GM12875 (cell line): Measurements from ENCODE around the gene PAX2.

ENCODE experiments used
- H3K4me3 ChIP-seq: one replicate; pipeline ENCODE4 v1.5.1; 2011; ENCODE audit warnings: low read depth, low read length, control low read depth
- TF ChIP-seq, protein P1 (sequence below): IDR thresholded peaks from 2 replicates; pipeline ENCODE4 v1.5.1; 2011; ENCODE audit warnings: low read depth, mild to moderate bottlenecking, control low read depth, inconsistent platforms, low read length, moderate library complexity, borderline replicate concordance; ENCODE audit not compliant: insufficient read depth

PAX2 gene

DNA sequence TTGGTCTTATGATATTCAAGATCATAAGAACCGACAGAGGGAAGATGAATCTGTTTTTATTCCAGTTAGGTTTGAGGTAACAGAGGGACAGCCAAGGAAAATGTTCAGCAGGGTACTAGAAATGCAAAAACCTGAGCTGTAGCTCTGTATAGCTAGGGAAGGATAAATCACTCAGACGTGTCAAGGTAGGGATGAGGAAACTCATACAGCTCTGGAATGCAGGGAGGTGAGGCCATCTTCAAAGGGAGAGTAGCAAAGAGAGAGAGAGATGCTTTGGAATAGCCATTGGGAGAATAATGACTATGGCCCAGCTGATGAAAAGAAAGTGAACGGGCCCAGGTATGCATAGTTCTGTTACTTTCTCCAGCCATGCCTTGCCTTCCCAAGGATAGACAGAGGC is 77.8 kb downstream of the PAX2 start:
- TF ChIP-seq, protein P1, sequence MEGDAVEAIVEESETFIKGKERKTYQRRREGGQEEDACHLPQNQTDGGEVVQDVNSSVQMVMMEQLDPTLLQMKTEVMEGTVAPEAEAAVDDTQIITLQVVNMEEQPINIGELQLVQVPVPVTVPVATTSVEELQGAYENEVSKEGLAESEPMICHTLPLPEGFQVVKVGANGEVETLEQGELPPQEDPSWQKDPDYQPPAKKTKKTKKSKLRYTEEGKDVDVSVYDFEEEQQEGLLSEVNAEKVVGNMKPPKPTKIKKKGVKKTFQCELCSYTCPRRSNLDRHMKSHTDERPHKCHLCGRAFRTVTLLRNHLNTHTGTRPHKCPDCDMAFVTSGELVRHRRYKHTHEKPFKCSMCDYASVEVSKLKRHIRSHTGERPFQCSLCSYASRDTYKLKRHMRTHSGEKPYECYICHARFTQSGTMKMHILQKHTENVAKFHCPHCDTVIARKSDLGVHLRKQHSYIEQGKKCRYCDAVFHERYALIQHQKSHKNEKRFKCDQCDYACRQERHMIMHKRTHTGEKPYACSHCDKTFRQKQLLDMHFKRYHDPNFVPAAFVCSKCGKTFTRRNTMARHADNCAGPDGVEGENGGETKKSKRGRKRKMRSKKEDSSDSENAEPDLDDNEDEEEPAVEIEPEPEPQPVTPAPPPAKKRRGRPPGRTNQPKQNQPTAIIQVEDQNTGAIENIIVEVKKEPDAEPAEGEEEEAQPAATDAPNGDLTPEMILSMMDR = no peak
- no peak overlapping the region for H3K4me3 ChIP-seq

DNA sequence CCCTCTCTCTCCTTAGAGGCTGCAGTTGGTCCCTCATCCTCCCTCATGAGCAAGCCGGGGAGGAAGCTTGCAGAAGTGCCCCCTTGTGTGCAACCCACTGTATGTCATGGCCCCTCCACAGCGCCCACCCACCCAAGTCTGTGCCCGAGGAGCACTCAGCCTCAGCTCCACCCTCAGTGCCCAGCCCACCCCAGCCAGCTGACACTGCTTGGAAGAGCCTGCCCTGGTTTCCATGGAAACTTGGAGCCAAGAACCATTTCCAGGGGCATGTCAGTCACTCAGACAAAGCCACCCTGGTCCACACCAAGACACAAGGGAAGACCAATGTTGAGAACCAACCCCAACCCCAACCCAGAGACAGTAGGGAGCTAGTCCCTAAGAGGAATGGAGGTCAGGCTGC is 79.5 kb downstream of the PAX2 start:
- TF ChIP-seq, protein P1 = no peak
- no peak overlapping the region for H3K4me3 ChIP-seq

DNA sequence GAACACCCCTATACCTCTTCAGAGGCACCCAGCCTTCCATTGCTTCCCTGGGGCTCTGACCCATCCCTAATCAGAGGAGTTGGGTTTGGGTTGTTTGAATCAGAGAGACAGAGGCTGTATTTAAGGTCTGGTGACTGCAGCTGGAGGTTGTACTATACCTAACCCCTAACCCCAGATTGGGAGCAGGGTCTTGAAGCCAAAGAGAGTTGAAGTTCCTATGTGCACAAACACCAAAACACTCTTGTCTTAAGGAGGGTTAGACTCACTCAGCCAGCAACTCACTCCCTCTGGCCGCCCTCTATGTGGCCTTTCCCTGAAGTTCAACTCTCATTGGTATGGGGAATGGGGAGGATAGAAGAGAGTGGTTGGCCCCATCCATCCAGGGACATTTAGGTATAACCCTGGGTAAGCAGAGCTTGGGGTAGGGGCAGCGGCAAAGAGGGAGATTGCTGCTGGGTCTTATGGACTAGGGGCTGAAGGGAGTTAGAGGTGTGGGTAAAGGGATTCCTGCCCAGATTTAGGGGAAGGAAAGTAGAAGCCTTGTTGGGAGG is 80.0 kb downstream of the PAX2 start:
- H3K4me3 ChIP-seq = no peak overlapping the region
- TF ChIP-seq, protein P1 = no peak

DNA sequence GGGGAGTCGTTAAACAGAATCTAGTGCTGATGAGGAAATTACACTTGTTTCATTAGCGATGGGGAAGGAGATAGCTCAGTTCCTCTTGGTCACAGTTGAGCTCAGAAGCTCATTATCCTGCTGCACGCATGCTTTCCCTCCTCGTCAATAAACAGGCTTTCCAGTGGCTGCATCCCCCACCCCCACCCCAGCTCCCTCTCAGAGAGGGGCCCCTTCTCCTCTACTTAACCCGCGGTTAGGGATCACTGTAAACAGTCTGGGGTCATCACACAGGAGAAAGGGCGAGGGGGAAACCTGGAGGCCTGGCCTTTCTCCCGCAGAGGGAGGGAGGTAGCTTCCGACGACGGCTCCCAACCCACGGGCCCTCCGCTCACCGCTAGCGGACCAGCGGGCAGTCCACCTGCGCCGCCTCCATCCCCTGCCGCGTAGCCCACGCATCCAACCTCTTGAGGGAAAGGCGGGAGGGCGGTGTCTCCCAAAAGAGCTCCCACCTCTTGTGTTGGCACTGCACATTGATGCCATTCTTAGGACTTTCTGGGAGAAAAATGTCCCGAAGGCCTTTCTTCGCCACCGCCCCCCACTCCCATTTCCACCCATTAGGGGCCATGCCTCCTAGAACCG is 80.8 kb downstream of the PAX2 start:
- TF ChIP-seq, protein P1 = no peak
- no peak overlapping the region for H3K4me3 ChIP-seq

DNA sequence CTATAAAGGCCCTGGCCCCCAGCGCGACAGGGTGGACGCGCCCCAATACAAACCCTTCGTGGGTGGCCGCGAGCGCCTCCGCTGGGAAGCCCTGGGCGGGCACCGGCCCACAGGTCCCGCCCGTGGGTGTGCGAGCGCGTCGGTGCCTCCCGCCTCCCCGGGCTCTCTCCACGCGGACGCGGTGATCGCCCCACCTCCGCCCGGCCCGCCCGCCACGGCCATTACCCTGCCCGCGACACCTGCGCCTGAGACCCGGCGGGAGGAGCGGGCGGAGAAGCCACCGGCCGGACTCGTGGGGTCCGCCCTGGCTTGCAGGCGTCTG is 81.2 kb downstream of the PAX2 start:
- no peak overlapping the region for H3K4me3 ChIP-seq
- TF ChIP-seq, protein P1 = no peak

DNA sequence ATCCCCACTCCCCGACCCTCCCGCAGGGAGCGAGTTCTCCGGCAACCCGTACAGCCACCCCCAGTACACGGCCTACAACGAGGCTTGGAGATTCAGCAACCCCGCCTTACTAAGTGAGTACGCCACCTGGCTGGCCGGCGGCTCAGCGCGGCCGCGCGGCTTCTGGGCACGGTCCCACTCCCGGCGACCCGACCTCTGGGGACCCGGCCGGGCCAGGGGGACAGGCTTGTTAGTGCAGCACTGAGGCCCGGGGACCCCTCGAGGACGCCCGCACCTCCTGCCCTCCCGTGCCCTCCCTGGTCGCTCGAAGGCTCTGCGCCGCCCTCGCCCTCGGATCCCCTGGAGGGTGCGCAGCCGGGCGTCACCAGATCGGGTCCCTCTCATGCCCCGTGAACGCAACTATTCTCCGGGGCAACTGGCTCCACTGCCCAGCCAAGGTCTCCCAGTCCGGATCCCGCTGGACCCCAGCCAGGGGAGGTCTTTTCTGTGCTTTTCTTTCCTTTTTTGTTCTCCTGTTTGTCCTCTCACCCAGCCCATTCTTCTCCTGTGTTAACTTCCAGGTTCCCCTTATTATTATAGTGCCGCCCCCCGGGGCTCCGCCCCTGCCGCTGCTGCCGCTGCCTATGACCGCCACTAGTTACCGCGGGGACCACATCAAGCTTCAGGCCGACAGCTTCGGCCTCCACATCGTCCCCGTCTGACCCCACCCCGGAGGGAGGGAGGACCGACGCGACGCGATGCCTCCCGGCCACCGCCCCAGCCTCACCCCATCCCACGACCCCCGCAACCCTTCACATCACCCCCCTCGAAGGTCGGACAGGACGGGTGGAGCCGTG is 81.8 kb downstream of the PAX2 start:
- TF ChIP-seq, protein P1 = 0 out of 2 replicates have a peak, but pooled peaks have one; percentile 12
- H3K4me3 ChIP-seq = no peak overlapping the region
